SK-N-SH (cell line): ENCODE data around the gene NCAPH2. TPM values are rescaled to one million over a fixed set of nuclear protein-coding genes. Genes with fewer than 3 reads are reported as not detected.

Source experiments
- CTCF ChIP-seq: fragments of 200-600 bp; sonication (generic); IDR thresholded peaks from 2 replicates; pipeline ENCODE4 v1.6.1; 2017; ENCODE audit warnings: antibody characterized with exemption, mild to moderate bottlenecking, moderate library complexity
- EP300 ChIP-seq, 2 experiments: IDR thresholded peaks; 2 replicates each; pipeline versions ENCODE4 v1.4.0 to v1.6.1; 2012; ENCODE audit warnings: borderline replicate concordance in 1 of 2, low read depth in 1 of 2, low read length in 1 of 2
- FOSL2 ChIP-seq: IDR thresholded peaks from 2 replicates; pipeline ENCODE4 v1.4.0; 2012; ENCODE audit warnings: low read depth, mild to moderate bottlenecking, moderate library complexity, borderline replicate concordance
- FOXJ3 ChIP-seq: sonication (generic); formaldehyde crosslinking; IDR thresholded peaks from 2 replicates; pipeline ENCODE4 v1.5.1; 2020; ENCODE audit warnings: mild to moderate bottlenecking, missing genetic modification reagents
- FOXM1 ChIP-seq: IDR thresholded peaks from 2 replicates; pipeline ENCODE4 v1.4.0; 2012; ENCODE audit warnings: low read depth, mild to moderate bottlenecking
- GABPA ChIP-seq: IDR thresholded peaks from 2 replicates; pipeline ENCODE4 v1.4.0; 2012; ENCODE audit warnings: low read depth, mild to moderate bottlenecking
- JUND ChIP-seq: IDR thresholded peaks from 2 replicates; pipeline ENCODE4 v1.4.0; 2012
- NFIC ChIP-seq: IDR thresholded peaks from 2 replicates; pipeline ENCODE4 v1.4.0; 2012; ENCODE audit warnings: borderline replicate concordance
- PBX3 ChIP-seq: IDR thresholded peaks from 2 replicates; pipeline ENCODE4; 2012
- RAD21 ChIP-seq: IDR thresholded peaks from 2 replicates; pipeline ENCODE4 v1.6.1; 2012; ENCODE audit warnings: mild to moderate bottlenecking, low read length
- RCOR1 ChIP-seq: fragments of 150-350 bp; IDR thresholded peaks from 2 replicates; pipeline ENCODE4 v1.6.1; 2017; ENCODE audit warnings: antibody characterized with exemption, low read length
- SIN3A ChIP-seq: IDR thresholded peaks from 2 replicates; pipeline ENCODE4 v1.6.1; 2012; ENCODE audit warnings: low read depth, mild to moderate bottlenecking, low read length, moderate library complexity, borderline replicate concordance
- SMC3 ChIP-seq: IDR thresholded peaks from 2 replicates; pipeline ENCODE4 v1.6.1; 2012; ENCODE audit warnings: low read depth, low read length, improper control_type of control experiment
- TCF12 ChIP-seq: IDR thresholded peaks from 2 replicates; pipeline ENCODE4 v1.4.0; 2012
- TEAD4 ChIP-seq: IDR thresholded peaks from 2 replicates; pipeline ENCODE4 v1.4.0; 2012; ENCODE audit warnings: mild to moderate bottlenecking, borderline replicate concordance; ENCODE audit not compliant: insufficient read depth
- USF2 ChIP-seq: fragments of 150-350 bp; IDR thresholded peaks from 2 replicates; pipeline ENCODE4 v1.6.1; 2017; ENCODE audit warnings: antibody characterized with exemption, low read length, low read depth, borderline replicate concordance
- YY1 ChIP-seq: IDR thresholded peaks from 2 replicates; pipeline ENCODE4 v1.4.0; 2012; ENCODE audit warnings: low read depth, mild to moderate bottlenecking
- ZBTB33 ChIP-seq: IDR thresholded peaks from 2 replicates; pipeline ENCODE4 v1.4.0; 2012; ENCODE audit warnings: low read depth, borderline replicate concordance
- polyA plus RNA-seq, 3 experiments: library from polyadenylated mRNA; depleted of rRNA; stranded (reverse); fragments of >200 nt; gene quantifications; 2 replicates each; pipeline ENCODE4 v1.2.3, GENCODE V29; 2012

The NCAPH2 gene
- polyA plus RNA-seq, 1 of the 3 experiments (the other 2 are of a cell fraction): 22.4 TPM

DNA sequence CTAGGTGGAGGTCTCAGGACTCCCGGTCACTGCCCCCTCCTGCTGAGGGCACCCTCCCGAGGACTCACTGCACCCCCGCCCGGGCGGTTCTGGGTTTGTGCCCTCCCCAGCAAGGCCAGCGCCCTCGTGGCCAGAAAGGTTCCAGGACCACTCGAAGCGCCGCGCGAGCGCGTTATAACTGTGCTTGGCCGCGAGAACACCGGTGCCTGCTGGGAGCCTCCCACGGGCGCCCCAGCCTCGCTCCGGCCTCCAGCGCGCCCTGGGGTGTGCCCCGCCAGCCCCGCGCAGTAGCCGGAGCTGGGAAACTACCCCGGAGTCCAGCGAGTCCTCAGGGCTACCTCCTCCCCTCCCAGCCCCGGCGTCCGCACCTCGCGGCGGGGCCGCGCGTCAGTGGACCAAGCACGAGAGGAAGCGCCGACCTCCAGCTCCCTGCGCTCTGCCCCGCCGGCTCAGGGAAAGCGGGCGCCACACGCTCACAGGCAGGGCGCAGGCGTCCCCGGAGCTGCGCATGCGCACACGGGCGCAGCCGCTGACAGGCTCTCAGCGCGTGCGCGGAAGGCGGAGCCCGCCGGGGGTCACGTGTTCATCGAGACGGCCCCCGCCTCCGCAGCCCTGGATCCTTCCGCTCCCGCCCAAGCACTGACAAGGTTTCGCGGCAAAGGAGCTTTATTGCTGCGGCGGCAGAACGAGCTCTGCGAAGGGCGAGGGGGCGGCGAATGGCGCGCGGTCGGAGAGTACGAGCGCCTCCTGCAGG is 17.3 kb downstream of the NCAPH2 start, which contains the start of gene SCO2 (continued):
- TF ChIP-seq FOXJ3 (CRISPR knock-in tag) (no peak), ZBTB33 (peak; percentile 83), NFIC (no peak), SMC3 (peak; percentile 16; the same call in 1 of the 2 replicates), FOSL2 (no peak), RCOR1 (0 out of 2 replicates have a peak, but pooled peaks have one; percentile 26), RAD21 (peak; percentile 36; the same call in 1 of the 2 replicates), GABPA (0 out of 2 replicates have a peak, but pooled peaks have one; percentile 20), TCF12 (no peak), TEAD4 (0 out of 2 replicates have a peak, but pooled peaks have one; percentile 5), JUND (no peak), PBX3 (peak; percentile 45; the same call in 1 of the 2 replicates), FOXM1 (no peak), SIN3A (peak; percentile 71; the same call in 1 of the 2 replicates), USF2 (peak; percentile 89), EP300 (IDR thresholded peaks at IDR 0.05; ENCODE audit: borderline replicate concordance in 1 of 2, low read depth in 1 of 2, low read length in 1 of 2) (no peak), CTCF (peak; percentile 50), YY1 (no peak; the same call in 1 of the 2 replicates)
